DOHH2 (cell line): ENCODE measurements around the gene PPP1R12C.
"Not testable (repeated sequence)": the region's sequence is repeated elsewhere in the genome, so short reads cannot be mapped to it uniquely, and the experiment has no call there.

Experiments used
- CTCF ChIP-seq: fragments of 200-600 bp; sonication (generic); IDR thresholded peaks from one replicate; pipeline ENCODE4 v1.5.1; 2014; ENCODE audit warnings: antibody characterized with exemption, mild to moderate bottlenecking, low read depth, low read length; ENCODE audit not compliant: poor library complexity, severe bottlenecking
- EZH2phosphoT487 ChIP-seq: fragments of 200-600 bp; sonication (generic); IDR thresholded peaks from 2 replicates; pipeline ENCODE4 v1.6.1; 2017; ENCODE audit warnings: borderline replicate concordance, mild to moderate bottlenecking, antibody characterized with exemption, low read length, moderate library complexity, mixed read lengths

GRCh38 chr19:55155784-55156183 lies 38.3 kb upstream of the PPP1R12C start:
- TF ChIP-seq CTCF, EZH2phosphoT487: not testable (repeated sequence)
